ENCODE measurements around the gene GABBR2.

- TF ChIP-seq CTCF (IDR thresholded peaks at IDR 0.05) = no peak
- TF ChIP-seq EZH2 (IDR thresholded peaks at IDR 0.05; ENCODE audit: borderline replicate concordance, insufficient read depth, low read depth, low read length, poor library complexity, severe bottlenecking) = no peak
These were observed 374.8 kb downstream of the GABBR2 start for GRCh38 chr9:98333703-98334582.

All from B cell (primary cell).